ENCODE data around the gene CYP8B1.

CYP8B1 gene, protein sequence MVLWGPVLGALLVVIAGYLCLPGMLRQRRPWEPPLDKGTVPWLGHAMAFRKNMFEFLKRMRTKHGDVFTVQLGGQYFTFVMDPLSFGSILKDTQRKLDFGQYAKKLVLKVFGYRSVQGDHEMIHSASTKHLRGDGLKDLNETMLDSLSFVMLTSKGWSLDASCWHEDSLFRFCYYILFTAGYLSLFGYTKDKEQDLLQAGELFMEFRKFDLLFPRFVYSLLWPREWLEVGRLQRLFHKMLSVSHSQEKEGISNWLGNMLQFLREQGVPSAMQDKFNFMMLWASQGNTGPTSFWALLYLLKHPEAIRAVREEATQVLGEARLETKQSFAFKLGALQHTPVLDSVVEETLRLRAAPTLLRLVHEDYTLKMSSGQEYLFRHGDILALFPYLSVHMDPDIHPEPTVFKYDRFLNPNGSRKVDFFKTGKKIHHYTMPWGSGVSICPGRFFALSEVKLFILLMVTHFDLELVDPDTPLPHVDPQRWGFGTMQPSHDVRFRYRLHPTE

GRCh38 chr3:42875325-42876151 lies at the start of gene CYP8B1:
Gene CYP8B1 (minus strand): TSS chr3:42875879. CDS start chr3:42875816, 63 bp downstream.
- DNase-seq: no peak

DNA sequence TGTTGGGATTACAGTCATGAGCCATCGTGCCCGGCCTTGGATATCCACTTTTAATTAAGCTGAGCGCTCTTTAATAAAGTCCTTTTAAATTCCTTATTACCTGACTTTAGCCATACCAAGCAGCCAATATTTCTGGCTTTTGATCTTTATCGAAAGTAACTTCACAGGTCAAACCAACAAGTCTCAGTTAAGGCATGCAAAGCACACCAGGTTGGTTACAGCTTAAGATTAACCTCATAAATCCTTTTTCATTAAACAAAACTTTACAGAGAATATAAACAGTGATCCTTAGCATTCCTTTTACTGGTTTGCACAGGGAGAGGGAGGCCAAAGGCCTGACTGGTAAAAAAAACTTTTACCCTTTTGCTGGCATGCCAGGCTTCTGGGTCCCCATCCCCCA lies 47.9 kb upstream of the CYP8B1 start:
- no peak for DNase-seq

GRCh38 chr3:42914771-42915515 lies 39.3 kb upstream of the CYP8B1 start:
- DNase-seq: no peak

DNA sequence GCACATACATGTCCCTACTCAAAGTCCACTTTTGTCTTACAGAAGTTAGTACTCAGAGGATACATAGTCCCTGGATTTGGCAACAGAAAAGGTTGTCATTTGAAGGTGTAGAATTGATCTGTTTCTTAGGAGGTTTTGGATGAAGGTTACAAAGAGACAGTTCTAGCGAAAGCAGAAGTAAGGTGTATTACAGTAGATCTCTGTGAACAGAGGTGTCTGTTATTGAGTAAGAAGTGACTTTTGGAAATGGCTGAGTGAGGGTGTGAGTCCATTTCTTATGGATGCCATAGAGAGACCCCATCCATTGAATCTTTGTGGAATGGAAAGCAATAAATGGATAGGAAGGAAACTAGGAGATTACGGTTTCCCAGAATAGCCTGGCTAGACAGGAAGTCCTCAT lies 35.9 kb upstream of the CYP8B1 start:
- DNase-seq: no peak

GRCh38 chr3:42908675-42909074 lies 33.0 kb upstream of the CYP8B1 start:
- DNase-seq: no peak

DNA sequence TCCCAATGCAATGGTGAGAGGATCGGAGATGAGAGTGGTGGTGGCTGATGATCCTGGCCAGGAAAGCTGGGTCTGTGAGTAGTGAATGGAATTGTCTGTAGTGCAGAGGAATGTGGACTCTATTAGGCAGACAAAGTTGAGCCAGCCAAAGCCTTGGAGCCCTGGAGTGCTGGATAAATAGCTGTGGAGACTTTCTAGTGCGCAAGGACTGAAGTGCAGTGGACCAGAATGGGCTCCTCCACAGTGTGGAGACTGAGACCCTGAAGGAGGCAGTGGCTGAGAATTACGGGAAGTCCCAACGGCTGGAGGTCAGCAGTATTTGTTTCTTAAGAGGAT lies 31.1 kb upstream of the CYP8B1 start:
- DNase-seq: no peak

DNA sequence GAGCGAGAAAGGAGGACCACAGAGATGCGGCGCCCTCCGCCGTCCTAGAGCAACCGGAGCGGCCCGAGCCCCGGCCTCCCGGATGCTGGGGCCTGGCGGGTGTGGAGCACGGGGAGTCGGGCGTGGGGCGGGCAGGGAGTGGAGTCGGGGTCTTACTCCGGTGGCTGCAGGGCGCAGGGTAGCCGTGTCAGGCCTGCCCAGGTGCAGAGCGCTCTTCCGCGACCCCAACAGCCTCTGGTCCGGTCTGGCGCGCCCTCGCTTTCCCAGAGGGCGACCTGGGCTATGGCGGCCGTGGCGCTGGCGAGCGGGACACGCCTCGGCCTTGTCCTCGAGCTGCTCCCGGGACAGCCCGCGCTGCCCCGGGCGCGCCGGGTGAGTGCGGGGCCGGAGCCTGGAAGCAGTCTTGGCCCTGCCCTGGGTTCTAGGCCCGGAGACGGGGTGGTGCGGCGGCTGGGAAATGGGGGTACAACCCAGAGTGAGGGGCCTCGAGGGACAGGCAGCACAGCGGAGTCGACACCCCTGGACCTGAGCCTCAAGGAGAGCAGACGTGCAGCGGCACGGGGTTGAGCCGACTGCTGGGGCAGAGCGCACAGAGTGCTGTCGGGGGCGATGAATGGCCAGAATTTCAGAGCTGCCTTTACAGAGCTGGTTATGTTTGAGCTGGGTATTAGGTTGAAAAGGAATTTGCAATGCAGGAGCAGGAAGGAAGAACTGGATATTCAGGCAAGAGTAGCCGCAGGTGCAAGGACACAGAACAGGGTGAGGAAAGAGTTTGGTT lies 30.6 kb upstream of the CYP8B1 start, which contains the start of gene ZNF662:
Gene ZNF662 (plus strand): TSS at position 73 of the 778 bp plus-strand sequence. CDS start 1,973 bp downstream, outside the sequence.
- DNase-seq: peak in 1 of 2 donors; percentile 6

DNA sequence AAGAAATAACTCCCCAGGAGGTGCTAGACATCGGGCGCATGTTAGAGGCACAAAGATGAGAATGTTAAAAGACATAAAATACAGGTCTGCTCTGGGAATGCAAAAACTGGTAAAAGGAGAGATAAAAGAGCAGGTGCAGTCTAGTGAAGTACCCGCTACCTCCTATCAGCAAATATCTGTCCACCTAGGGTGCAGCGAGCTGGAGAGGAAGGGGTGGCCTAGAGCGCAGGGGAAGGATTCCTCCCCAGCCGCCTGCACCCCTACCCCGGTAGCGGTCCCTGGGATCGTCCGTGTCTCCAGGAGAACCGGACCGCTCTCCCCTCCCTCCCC lies 30.0 kb upstream of the CYP8B1 start:
- DNase-seq: no peak

DNA sequence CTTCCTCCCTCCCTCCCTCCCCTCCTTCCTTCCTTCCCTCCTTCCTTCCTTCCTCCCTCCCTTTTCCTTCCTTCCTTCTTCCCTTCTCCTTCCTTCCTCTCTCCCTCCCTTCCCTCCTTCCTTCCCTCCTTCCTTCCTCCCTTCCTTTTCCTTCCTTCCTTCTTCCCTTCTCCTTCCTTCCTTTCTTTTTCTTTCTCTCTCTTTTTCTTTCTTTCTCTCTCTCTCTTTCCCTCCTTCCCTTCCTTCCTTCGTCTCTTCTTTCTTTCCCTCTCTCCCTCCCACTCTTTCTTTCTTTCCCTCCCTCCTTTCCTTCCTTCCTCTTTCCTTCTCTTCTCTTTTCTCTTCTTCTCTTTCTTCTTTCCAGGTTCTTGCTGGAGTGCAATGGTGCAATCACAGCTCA lies 28.4 kb upstream of the CYP8B1 start:
- DNase-seq: no peak

GRCh38 chr3:42902257-42902656 lies 26.6 kb upstream of the CYP8B1 start:
- DNase-seq: no peak

DNA sequence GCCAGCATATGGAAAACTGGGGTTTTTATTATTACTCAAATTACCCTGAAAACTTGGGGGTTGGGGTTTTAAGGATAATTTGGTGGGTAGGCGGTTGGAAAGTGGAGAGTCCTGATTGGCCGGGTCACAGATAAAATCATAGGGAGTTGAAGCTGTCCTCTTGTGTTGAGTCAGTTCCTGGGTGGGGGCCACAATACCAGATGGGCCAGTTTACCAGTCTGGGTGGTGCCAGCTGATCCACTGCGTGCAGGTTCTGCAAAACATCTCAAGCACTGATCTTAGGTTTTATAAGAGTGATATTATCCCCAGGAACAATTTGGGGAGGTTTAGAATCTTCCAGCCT lies 25.4 kb upstream of the CYP8B1 start:
- DNase-seq: no peak

DNA sequence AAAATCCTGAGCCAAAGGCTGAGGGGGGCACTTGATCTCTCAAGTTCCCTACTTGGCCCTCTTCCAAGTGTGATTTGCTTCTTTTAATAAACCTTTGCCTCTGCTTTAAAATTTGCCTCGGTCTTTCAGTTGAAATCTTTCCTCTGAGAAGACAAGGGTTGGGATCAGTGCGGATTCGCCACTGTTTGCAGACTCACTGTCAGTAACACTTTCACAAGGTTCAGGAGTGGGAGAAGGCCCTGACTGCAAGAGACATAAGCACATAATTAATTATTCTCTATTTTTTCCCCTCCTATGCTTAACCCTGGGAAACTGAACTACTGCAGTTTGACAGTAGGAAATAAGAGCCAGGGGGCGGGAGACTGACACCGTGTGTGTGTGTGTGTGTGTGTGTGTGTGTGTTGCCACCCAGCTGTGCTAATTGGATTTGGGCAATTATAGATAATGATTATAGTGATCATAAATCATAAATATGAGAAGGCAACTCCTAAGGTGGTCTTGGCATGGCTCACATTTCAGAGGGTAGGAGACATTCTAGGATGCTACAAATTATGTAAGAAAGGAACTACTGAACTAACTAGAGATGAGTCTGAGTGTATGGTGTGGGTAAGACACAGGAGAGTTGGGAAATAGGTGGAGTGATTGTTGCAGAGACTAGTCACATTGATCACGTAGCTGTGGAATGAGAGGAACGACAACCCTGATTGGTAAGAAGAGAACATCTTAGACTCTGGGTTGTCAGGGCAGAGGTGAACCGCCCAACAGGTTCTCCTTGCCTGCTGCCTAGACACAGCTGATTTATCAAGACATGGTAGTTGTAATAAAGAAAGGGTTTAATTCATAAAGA lies 24.8 kb upstream of the CYP8B1 start:
- no peak for DNase-seq

DNA sequence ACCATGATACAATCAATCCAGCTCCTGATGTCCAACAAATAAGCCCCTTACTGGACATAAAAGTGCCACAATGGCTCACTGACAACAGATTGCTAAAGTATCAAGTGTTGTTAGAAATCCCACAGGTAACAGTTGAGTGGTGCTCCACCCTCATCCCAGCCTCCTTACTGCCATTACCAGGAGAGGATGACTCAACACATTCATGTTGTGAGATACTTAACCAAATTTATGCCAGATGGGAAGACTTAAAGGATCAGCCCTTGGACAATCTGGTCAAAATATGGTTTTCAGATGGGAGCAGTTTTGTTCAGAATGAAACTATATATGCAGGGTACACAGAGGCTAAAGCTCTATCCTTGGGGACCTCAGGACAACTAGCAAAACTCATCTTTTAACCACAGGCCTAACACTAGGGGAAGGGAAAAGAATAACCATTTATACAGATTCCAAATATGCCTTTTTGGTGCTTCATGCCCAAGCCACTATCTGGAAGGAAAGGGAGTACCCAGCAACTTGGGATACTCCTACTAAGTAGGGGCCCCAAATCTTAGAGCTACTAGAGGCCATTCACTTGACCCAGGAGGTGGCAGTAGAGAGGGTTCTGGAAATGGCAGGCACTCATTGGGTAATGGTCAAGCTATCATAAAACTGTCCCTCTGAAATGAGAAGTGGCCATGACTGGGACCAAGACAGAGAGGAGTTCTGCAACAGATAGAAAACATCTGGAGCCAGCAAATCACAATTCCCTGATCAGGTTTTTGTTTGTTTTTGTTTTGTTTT lies 23.4 kb upstream of the CYP8B1 start:
- no peak for DNase-seq

DNA sequence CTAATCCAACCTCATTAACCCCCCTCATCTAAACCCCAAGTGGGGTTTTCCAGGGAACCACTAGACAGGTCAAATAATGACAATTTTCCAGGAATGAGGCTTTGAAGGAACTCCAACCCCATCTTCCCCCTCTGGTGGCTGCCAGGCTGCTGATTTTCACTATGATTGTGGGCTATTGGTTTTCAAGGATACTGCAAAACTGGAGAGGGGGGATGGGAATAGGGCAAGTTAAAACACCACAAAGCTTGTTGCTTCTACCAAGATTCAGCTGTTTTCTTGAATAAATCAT lies 19.8 kb upstream of the CYP8B1 start:
- no peak for DNase-seq

GRCh38 chr3:42894698-42895579 lies 19.3 kb upstream of the CYP8B1 start:
- DNase-seq: no peak

GRCh38 chr3:42892807-42893206 lies 17.1 kb upstream of the CYP8B1 start:
- no peak for DNase-seq

DNA sequence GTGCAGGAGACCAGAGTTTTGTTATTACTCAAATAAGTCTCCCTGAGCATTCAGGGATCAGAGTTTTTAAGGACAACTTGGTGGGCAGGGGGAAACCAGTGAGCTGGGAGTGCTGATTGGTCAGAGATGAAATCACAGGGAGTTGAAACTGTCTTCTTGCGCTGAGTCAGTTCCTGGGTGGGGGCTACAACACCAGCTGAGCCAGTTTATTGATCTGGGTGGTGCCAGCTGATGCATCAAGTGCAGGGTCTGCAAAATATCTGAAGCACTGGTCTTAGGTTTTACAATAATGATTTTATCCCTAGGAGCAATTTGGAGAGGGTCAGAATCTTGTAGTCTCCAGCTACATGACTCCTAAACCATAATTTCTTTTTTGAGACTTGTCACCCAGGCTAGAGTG lies 16.5 kb upstream of the CYP8B1 start:
- DNase-seq: no peak

GRCh38 chr3:42891042-42891441 lies 15.4 kb upstream of the CYP8B1 start:
- DNase-seq: no peak

DNA sequence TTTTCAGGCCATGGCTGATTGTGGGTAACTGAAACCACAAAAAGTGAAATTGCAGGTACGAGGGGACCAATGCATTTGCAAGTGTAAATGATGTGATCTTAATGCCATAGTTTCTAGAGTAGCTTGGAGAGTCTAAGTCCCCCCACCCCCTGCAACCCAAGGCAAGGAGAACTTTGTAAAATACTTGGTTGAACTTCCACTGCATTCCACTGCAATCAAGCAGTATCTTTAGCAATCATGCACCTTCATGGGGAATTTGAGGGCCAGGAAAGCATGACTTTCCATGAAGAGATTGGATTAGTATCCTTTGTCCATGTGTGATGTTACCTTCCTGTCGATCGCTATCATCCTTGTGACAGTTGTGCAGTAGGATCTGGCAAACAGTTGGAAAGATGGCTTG lies 11.4 kb upstream of the CYP8B1 start:
- DNase-seq: no peak

- no peak for DNase-seq
Observed at GRCh38 chr3:42886294-42886822, 10.7 kb upstream of the CYP8B1 start.
